ENCODE results near the gene UST. TPM values are rescaled to one million over a fixed set of nuclear protein-coding genes. Genes with fewer than 3 reads are reported as not detected.
"Not testable (repeated sequence)": the region's sequence is repeated elsewhere in the genome, so short reads cannot be mapped to it uniquely, and the experiment has no call there.

UST gene
- total RNA-seq, 1 donor from 2014 or later: 9.7 TPM

GRCh38 chr6:148912252-148912651 is 165.4 kb downstream of the UST start:
- Mint-ChIP-seq H3K36me3 (peaks cover 3% of the 10 kb centered on the region), H3K9me3 (no peaks in the 10 kb centered on the region), H3K4me3 (no peak overlapping the region), H3K4me1 (ENCODE audit: unreplicated experiment) (no peaks in the 10 kb centered on the region), H3K27me3 (no peaks in the 10 kb centered on the region), H3K27ac (no peak overlapping the region)
- no peak for TF ChIP-seq CTCF (conservative IDR thresholded peaks at IDR 0.05)
- DNase-seq (ENCODE audit: extremely low spot score, unreplicated experiment): no peak

- no peaks in the 10 kb centered on the region for H3K27me3 Mint-ChIP-seq
- DNase-seq (ENCODE audit: extremely low spot score, unreplicated experiment): no peak
- no peak overlapping the region for H3K4me3 Mint-ChIP-seq
- H3K9me3 Mint-ChIP-seq: peaks cover 5% of the 10 kb centered on the region
- peaks cover 7% of the 10 kb centered on the region for H3K36me3 Mint-ChIP-seq
- H3K4me1 Mint-ChIP-seq (ENCODE audit: unreplicated experiment): no peaks in the 10 kb centered on the region
- TF ChIP-seq CTCF (conservative IDR thresholded peaks at IDR 0.05): no peak
- no peak overlapping the region for H3K27ac Mint-ChIP-seq
Observed at GRCh38 chr6:148915810-148916209, 169.0 kb downstream of the UST start.

GRCh38 chr6:148916485-148916884 is 169.7 kb downstream of the UST start:
- DNase-seq (ENCODE audit: extremely low spot score, unreplicated experiment); H3K9me3 Mint-ChIP-seq; H3K4me3 Mint-ChIP-seq; H3K4me1 Mint-ChIP-seq (ENCODE audit: unreplicated experiment); H3K27me3 Mint-ChIP-seq; H3K36me3 Mint-ChIP-seq; H3K27ac Mint-ChIP-seq: not testable (repeated sequence)

- DNase-seq (ENCODE audit: extremely low spot score, unreplicated experiment): no peak
- Mint-ChIP-seq H3K4me3 (no peak overlapping the region), H3K27me3 (no peaks in the 10 kb centered on the region), H3K27ac (no peak overlapping the region), H3K9me3 (no peaks in the 10 kb centered on the region), H3K36me3 (no peaks in the 10 kb centered on the region), H3K4me1 (ENCODE audit: unreplicated experiment) (peaks cover 12% of the 10 kb centered on the region)
- TF ChIP-seq CTCF (conservative IDR thresholded peaks at IDR 0.05): no peak
Observed at GRCh38 chr6:148924226-148925012, 177.6 kb downstream of the UST start.

- Mint-ChIP-seq H3K27me3 (no peaks in the 10 kb centered on the region), H3K27ac (no peak overlapping the region), H3K4me3 (no peak overlapping the region), H3K9me3 (no peaks in the 10 kb centered on the region), H3K36me3 (no peaks in the 10 kb centered on the region), H3K4me1 (ENCODE audit: unreplicated experiment) (peaks cover 12% of the 10 kb centered on the region)
- DNase-seq (ENCODE audit: extremely low spot score, unreplicated experiment): no peak
- TF ChIP-seq CTCF (conservative IDR thresholded peaks at IDR 0.05): no peak
Observed at GRCh38 chr6:148925701-148926100, 178.9 kb downstream of the UST start.

- no peak overlapping the region for H3K4me3 Mint-ChIP-seq
- DNase-seq (ENCODE audit: extremely low spot score, unreplicated experiment): no peak
- no peak overlapping the region for H3K27ac Mint-ChIP-seq
- H3K27me3 Mint-ChIP-seq: no peaks in the 10 kb centered on the region
- H3K4me1 Mint-ChIP-seq (ENCODE audit: unreplicated experiment): peaks cover 12% of the 10 kb centered on the region
- TF ChIP-seq CTCF (conservative IDR thresholded peaks at IDR 0.05): no peak
- no peaks in the 10 kb centered on the region for H3K36me3 Mint-ChIP-seq
- H3K9me3 Mint-ChIP-seq: no peaks in the 10 kb centered on the region
Observed at GRCh38 chr6:148926478-148926877, 179.6 kb downstream of the UST start.
